ENCODE results near the gene ZNFX1.
"Not testable (repeated sequence)": the region's sequence is repeated elsewhere in the genome, so short reads cannot be mapped to it uniquely, and the experiment has no call there.

The ZNFX1 gene

GRCh38 chr20:49310705-49311104 is 32.8 kb upstream of the ZNFX1 start:
- no peak for TF ChIP-seq CTCF (IDR thresholded peaks at IDR 0.05; ENCODE audit: control insufficient read depth, insufficient read depth, low read depth, low read length, missing control alignments)
- H3K4me3 ChIP-seq (ENCODE audit: control insufficient read depth, low read depth, low read length) = no peak overlapping the region
- no peak for DNase-seq (ENCODE audit: low read depth)

GRCh38 chr20:49308875-49309274 is 31.0 kb upstream of the ZNFX1 start:
- no peak overlapping the region for H3K4me3 ChIP-seq (ENCODE audit: control insufficient read depth, low read depth, low read length)
- TF ChIP-seq CTCF (IDR thresholded peaks at IDR 0.05; ENCODE audit: control insufficient read depth, insufficient read depth, low read depth, low read length, missing control alignments) = no peak
- DNase-seq (ENCODE audit: low read depth) = no peak

GRCh38 chr20:49306903-49307620 is 29.2 kb upstream of the ZNFX1 start:
- H3K4me3 ChIP-seq (ENCODE audit: control insufficient read depth, low read depth, low read length) = no peak overlapping the region
- no peak for TF ChIP-seq CTCF (IDR thresholded peaks at IDR 0.05; ENCODE audit: control insufficient read depth, insufficient read depth, low read depth, low read length, missing control alignments)
- DNase-seq (ENCODE audit: low read depth) = no peak

- H3K4me3 ChIP-seq (ENCODE audit: control insufficient read depth, low read depth, low read length) = no peak overlapping the region
- TF ChIP-seq CTCF (IDR thresholded peaks at IDR 0.05; ENCODE audit: control insufficient read depth, insufficient read depth, low read depth, low read length, missing control alignments) = no peak
- no peak for DNase-seq (ENCODE audit: low read depth)
These were observed 25.3 kb upstream of the ZNFX1 start for GRCh38 chr20:49303065-49303552.

- TF ChIP-seq CTCF (IDR thresholded peaks at IDR 0.05; ENCODE audit: control insufficient read depth, insufficient read depth, low read depth, low read length, missing control alignments) = no peak
- DNase-seq (ENCODE audit: low read depth) = no peak
These were observed 20.0 kb upstream of the ZNFX1 start for GRCh38 chr20:49297605-49298530.

GRCh38 chr20:49294002-49294654 is 16.3 kb upstream of the ZNFX1 start:
- H3K4me3 ChIP-seq (ENCODE audit: control insufficient read depth, low read depth, low read length); DNase-seq (ENCODE audit: low read depth): not testable (repeated sequence)

More at GRCh38 chr20:49297605-49298530, 20.0 kb upstream of the ZNFX1 start:
- no peak overlapping the region for H3K4me3 ChIP-seq (ENCODE audit: control insufficient read depth, low read depth, low read length)
